Stimulated activated CD4-positive, alpha-beta T cell treated with anti-CD3 and anti-CD28 coated beads, Interleukin-12 subunit alpha, Interleukin-12 subunit beta, amount 100 ng/mL, for 48 hours (primary cell): ENCODE results near the gene GPR62.

Source experiments
- DNase-seq, 3 donors: peaks; one replicate each; pipeline ENCODE4 v3.0.0-alpha.2; 2020; ENCODE audit warnings: low read depth in 2 of 3, low spot score in 1 of 3

GPR62 gene

GRCh38 chr3:51955893-51956770 lies 951 bp downstream of the GPR62 start:
- DNase-seq, result peak in 1 of 3 donors; percentile 21

- no peak for DNase-seq
Observed at GRCh38 chr3:51957520-51958205, 2.5 kb downstream of the GPR62 start.

- DNase-seq, result no peak
Observed at GRCh38 chr3:51958603-51959521, 3.7 kb downstream of the GPR62 start.

GRCh38 chr3:51959651-51960050 lies 4.5 kb downstream of the GPR62 start:
- no peak for DNase-seq

GRCh38 chr3:51960386-51960785 lies 5.2 kb downstream of the GPR62 start:
- DNase-seq, result no peak

GRCh38 chr3:51961011-51961410 lies 5.8 kb downstream of the GPR62 start:
- no peak for DNase-seq

GRCh38 chr3:51961602-51962569 lies 6.7 kb downstream of the GPR62 start:
- DNase-seq, result no peak

GRCh38 chr3:51962854-51963530 lies 7.8 kb downstream of the GPR62 start:
- DNase-seq, result no peak

- DNase-seq, result no peak
Observed at GRCh38 chr3:51963951-51964451, 8.8 kb downstream of the GPR62 start.

GRCh38 chr3:51964521-51964920 lies 9.3 kb downstream of the GPR62 start:
- DNase-seq, result no peak

GRCh38 chr3:51966016-51966415 lies 10.8 kb downstream of the GPR62 start:
- no peak for DNase-seq

- no peak for DNase-seq
Observed at GRCh38 chr3:51966486-51966885, 11.3 kb downstream of the GPR62 start.

GRCh38 chr3:51966922-51967383 lies 11.8 kb downstream of the GPR62 start:
- no peak for DNase-seq

- DNase-seq, result no peak
Observed at GRCh38 chr3:51967384-51968169, 12.4 kb downstream of the GPR62 start, which contains the start of gene PCBP4. PCBP4 (minus strand) TSS chr3:51967454; CDS start chr3:51961240, 6,214 bp downstream.

- DNase-seq, result no peak
Observed at GRCh38 chr3:51968170-51968775, 13.1 kb downstream of the GPR62 start.

GRCh38 chr3:51968883-51969678 lies 13.9 kb downstream of the GPR62 start:
- DNase-seq, result no peak

- DNase-seq, result no peak
Observed at GRCh38 chr3:51969841-51970240, 14.7 kb downstream of the GPR62 start.
